ENCODE results near the gene CABYR. TPM values are rescaled to one million over a fixed set of nuclear protein-coding genes. Genes with fewer than 3 reads are reported as not detected.
"Not testable (repeated sequence)": the region's sequence is repeated elsewhere in the genome, so short reads cannot be mapped to it uniquely, and the experiment has no call there.

CABYR gene
- total RNA-seq, 4 donors from 2014 or later, result 0.76 to 3.6 (median 1.2) TPM

DNA sequence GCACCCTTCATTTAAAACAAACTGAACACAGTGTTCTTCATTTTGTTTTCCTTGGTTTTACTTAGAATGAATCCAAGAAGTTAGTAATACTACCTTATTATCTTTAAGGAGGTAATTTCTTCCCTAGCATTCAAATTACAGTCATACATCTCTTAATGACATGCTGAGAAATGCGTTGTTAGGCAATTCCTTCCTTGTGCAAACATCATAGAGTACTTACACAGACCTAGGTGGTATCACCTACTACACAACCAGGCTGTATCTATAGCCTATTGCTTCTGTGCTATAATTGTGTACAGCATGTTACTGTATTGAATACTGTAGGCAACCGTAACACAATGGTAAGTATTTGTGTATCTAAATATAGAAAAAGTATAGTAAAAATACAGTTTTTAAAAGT lies 8.4 kb upstream of the CABYR start:
- Histone ChIP-seq H3K4me3 (no peak overlapping the region), H3K9me3 (no peaks in the 10 kb centered on the region), H3K36me3 (peaks cover 42% of the 10 kb centered on the region), H3K27me3 (no peaks in the 10 kb centered on the region), H3K27ac (no peak overlapping the region), H3K4me1 (peaks cover 10% of the 10 kb centered on the region)
- 84% methylated on average over 2 of the region's 2 CpGs for WGBS
- TF ChIP-seq POLR2A (IDR thresholded peaks at IDR 0.05) (no peak), POLR2AphosphoS5 (IDR thresholded peaks at IDR 0.05) (no peak), EP300 (IDR thresholded peaks at IDR 0.05) (no peak)
- TF ChIP-seq, protein P1, sequence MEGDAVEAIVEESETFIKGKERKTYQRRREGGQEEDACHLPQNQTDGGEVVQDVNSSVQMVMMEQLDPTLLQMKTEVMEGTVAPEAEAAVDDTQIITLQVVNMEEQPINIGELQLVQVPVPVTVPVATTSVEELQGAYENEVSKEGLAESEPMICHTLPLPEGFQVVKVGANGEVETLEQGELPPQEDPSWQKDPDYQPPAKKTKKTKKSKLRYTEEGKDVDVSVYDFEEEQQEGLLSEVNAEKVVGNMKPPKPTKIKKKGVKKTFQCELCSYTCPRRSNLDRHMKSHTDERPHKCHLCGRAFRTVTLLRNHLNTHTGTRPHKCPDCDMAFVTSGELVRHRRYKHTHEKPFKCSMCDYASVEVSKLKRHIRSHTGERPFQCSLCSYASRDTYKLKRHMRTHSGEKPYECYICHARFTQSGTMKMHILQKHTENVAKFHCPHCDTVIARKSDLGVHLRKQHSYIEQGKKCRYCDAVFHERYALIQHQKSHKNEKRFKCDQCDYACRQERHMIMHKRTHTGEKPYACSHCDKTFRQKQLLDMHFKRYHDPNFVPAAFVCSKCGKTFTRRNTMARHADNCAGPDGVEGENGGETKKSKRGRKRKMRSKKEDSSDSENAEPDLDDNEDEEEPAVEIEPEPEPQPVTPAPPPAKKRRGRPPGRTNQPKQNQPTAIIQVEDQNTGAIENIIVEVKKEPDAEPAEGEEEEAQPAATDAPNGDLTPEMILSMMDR (IDR thresholded peaks at IDR 0.05), result no peak
- DNase-seq (ENCODE audit: low spot score in 2 of 2), result no peak

DNA sequence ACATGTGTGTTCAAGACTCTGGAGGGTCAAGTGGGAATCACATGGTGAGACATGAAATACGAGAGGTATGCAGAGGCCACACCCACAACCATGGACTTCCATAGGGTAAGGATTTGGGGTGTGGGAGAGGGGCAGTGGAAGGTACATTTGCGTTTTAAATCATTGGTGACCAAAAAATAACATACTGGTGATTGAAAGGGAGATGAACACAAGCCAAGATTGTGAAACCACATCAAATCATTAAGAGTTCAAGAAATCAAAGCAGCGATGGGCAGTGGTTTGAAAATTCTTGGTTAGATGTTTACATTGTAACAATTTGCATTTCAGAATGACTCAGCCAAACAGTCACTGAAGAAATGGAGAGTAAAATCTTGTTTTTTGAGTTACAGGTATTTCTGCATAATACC lies 1.9 kb upstream of the CABYR start:
- Histone ChIP-seq H3K4me1 (peaks cover 22% of the 10 kb centered on the region), H3K36me3 (peaks cover 10% of the 10 kb centered on the region), H3K27me3 (no peaks in the 10 kb centered on the region), H3K9me3 (no peaks in the 10 kb centered on the region), H3K4me3 (no peak overlapping the region), H3K27ac (no peak overlapping the region)
- DNase-seq (ENCODE audit: low spot score in 2 of 2), result no peak
- TF ChIP-seq POLR2A (IDR thresholded peaks at IDR 0.05) (no peak), POLR2AphosphoS5 (IDR thresholded peaks at IDR 0.05) (no peak), EP300 (IDR thresholded peaks at IDR 0.05) (no peak)
- TF ChIP-seq, protein P1 (IDR thresholded peaks at IDR 0.05), result no peak
- WGBS, result 70% methylated on average over 3 of the region's 3 CpGs

- Histone ChIP-seq H3K27me3 (no peaks in the 10 kb centered on the region), H3K27ac (no peak overlapping the region), H3K4me1 (peaks cover 22% of the 10 kb centered on the region), H3K36me3 (no peaks in the 10 kb centered on the region), H3K4me3 (peak overlapping the region; percentile 68), H3K9me3 (no peaks in the 10 kb centered on the region)
- DNase-seq (ENCODE audit: low spot score in 2 of 2), result no peak
- TF ChIP-seq EP300 (IDR thresholded peaks at IDR 0.05) (no peak), POLR2A (IDR thresholded peaks at IDR 0.05) (no peak), POLR2AphosphoS5 (IDR thresholded peaks at IDR 0.05) (no peak)
- TF ChIP-seq, protein P1 (IDR thresholded peaks at IDR 0.05), result no peak
- 25% methylated on average over 7 of the region's 7 CpGs for WGBS
Measured at GRCh38 chr18:24138409-24138788, 463 bp upstream of the CABYR start.

DNA sequence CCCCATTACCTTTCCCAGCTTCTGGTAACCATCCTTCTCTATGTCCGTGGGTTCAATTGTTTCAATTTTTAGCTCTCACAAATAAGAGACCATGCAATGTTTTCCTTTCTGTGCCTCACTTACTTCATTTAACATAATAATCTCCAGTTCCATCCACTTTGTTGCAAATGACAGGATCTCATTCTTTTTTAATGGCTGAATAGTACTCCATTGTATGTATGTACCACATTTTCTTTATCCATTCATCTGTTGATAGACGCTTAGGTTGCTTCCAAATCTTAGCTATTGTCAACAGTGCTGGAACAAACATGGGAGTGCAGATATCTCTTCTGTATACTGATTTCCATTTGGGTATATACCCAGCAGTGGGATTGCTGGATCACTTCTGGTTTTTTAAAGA lies 1.8 kb downstream of the CABYR start:
- 95% methylated on average over 2 of the region's 2 CpGs for WGBS

GRCh38 chr18:24142376-24142775 lies 3.5 kb downstream of the CABYR start:
- no peak for DNase-seq (ENCODE audit: low spot score in 2 of 2)
- H3K27ac ChIP-seq, result no peak overlapping the region
- H3K36me3 ChIP-seq, result no peaks in the 10 kb centered on the region
- H3K27me3 ChIP-seq, result no peaks in the 10 kb centered on the region
- TF ChIP-seq POLR2A (IDR thresholded peaks at IDR 0.05), result no peak
- TF ChIP-seq, protein P1 (IDR thresholded peaks at IDR 0.05), result no peak
- no peak for TF ChIP-seq EP300 (IDR thresholded peaks at IDR 0.05)
- TF ChIP-seq POLR2AphosphoS5 (IDR thresholded peaks at IDR 0.05), result no peak
- H3K4me1 ChIP-seq, result peaks cover 16% of the 10 kb centered on the region
- H3K4me3 ChIP-seq, result no peak overlapping the region
- H3K9me3 ChIP-seq, result no peaks in the 10 kb centered on the region

More for the DNA sequence above, 1.8 kb downstream of the CABYR start:
- no peak overlapping the region for H3K4me3 ChIP-seq
- peaks cover 22% of the 10 kb centered on the region for H3K4me1 ChIP-seq
- no peak for TF ChIP-seq EP300 (IDR thresholded peaks at IDR 0.05)
- TF ChIP-seq POLR2AphosphoS5 (IDR thresholded peaks at IDR 0.05), result no peak
- no peak for TF ChIP-seq POLR2A (IDR thresholded peaks at IDR 0.05)
- TF ChIP-seq, protein P1 (IDR thresholded peaks at IDR 0.05), result no peak
- H3K27me3 ChIP-seq, result no peaks in the 10 kb centered on the region
- H3K36me3 ChIP-seq, result no peaks in the 10 kb centered on the region
- H3K27ac ChIP-seq, result no peak overlapping the region
- no peak for DNase-seq (ENCODE audit: low spot score in 2 of 2)
- H3K9me3 ChIP-seq, result no peaks in the 10 kb centered on the region

DNA sequence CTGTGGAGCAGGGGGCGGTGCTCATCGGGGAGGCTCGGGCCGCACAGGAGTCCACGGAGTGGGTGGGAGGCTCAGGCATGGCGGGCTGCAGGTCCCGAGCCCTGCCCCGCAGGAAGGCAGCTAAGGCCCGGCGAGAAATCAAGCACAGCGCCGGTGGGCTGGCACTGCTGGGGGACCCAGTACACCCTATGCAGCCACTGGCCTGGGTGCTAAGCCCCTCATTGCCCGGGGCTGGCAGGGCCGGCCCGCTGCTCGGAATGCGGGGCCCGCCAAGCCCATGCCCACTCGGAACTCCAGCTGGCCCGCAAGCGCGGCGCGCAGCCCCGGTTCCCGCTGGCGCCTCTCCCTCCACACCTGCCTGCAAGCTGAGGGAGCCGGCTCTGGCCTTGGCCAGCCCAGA lies 10.7 kb downstream of the CABYR start:
- not testable (repeated sequence) for H3K4me3 ChIP-seq; H3K9me3 ChIP-seq; H3K27me3 ChIP-seq; DNase-seq (ENCODE audit: low spot score in 2 of 2); H3K27ac ChIP-seq; H3K4me1 ChIP-seq; H3K36me3 ChIP-seq
- no CpG with 5 or more reads among the region's 28 CpGs for WGBS
